GM21619 (cell line): ENCODE measurements around the gene TMEM61.

Experiments used
- ATAC-seq: cut with Tn5 transposase; IDR thresholded peaks from one replicate; pipeline ENCODE4 v1.9.1; 2021; ENCODE audit not compliant: unreplicated experiment

Gene TMEM61

DNA sequence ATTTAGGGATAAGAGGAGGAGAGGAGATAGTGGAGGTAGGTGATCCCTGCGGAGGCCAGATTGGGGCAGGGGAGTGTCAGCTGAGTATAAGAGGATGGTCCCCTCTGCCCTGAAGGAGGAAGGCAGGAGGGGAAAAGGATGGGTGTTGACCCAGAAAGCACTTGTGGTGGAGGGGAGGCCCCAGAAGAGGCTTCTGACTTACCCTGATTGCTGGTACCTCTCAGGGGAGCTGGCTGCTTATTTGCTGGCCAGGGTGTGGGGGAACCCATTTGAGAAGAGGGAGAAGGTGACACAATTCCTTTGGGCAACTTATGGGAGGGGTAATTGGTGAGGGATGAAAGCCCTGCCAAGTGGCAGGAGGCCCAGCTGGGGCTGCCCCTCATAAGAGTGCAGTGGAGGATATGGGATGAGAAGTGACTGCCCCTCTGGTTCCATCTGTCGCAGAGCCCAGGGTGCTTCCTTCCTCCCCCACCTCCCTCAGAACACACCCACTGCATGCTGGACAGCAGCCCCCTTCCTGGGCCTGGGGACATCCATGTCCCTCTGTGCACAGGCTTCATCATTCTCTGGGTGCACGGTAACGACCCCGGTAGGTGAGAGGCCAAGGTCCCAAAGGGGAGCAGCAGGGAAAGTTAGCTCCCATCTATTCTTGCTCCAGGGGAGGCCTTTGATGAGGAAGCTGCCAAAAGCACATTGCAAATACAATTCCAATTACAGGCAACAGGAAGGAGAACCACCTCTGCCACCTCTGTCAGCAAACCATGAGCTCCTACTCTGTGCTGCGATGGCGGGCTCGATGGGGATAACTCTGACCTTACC is 57.5 kb downstream of the TMEM61 start:
- ATAC-seq = no peak

DNA sequence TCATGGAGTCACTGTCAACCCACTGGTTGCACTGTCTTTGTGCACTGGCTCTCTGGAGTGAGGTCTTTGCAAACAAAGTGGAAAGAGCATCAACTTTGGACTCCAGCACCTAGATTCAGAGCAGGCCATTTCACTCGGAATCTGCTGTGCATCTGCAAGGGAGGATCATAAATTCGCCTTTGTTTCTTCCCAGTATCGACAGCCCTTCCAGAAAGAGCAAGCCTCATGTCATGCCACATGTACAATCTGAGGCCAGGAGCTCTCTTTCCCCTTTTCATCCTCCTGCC is 58.1 kb downstream of the TMEM61 start:
- no peak for ATAC-seq

DNA sequence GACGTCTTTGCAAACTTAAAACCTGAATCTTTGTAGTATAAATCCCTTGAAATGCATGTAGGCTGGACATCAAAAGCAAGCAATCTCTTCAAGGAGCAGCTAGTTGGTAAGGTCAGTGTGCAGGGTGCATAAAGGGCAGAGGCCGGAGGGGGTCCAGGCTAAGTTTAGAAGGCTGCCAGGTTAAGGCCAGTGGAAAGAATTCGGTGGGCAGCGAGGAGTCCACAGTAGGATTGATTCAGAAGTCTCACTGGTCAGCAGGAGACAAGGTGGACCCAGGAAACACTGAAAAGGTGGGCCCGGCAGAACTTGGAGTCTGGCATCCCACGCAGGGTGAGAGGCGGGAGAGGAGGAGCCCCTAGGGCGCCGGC is 58.5 kb downstream of the TMEM61 start:
- no peak for ATAC-seq

DNA sequence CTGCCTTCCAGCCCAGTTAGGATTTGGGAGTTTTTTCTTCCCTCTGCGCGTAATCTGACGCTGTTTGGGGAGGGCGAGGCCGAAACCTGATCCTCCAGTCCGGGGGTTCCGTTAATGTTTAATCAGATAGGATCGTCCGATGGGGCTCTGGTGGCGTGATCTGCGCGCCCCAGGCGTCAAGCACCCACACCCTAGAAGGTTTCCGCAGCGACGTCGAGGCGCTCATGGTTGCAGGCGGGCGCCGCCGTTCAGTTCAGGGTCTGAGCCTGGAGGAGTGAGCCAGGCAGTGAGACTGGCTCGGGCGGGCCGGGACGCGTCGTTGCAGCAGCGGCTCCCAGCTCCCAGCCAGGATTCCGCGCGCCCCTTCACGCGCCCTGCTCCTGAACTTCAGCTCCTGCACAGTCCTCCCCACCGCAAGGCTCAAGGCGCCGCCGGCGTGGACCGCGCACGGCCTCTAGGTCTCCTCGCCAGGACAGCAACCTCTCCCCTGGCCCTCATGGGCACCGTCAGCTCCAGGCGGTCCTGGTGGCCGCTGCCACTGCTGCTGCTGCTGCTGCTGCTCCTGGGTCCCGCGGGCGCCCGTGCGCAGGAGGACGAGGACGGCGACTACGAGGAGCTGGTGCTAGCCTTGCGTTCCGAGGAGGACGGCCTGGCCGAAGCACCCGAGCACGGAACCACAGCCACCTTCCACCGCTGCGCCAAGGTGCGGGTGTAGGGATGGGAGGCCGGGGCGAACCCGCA is 59.1 kb downstream of the TMEM61 start, which contains the start of gene PCSK9:
Gene PCSK9, plus strand, starts transcription at position 207 of the 741 bp plus-strand sequence. Its CDS starts 290 bp downstream, at position 497.
- no peak for ATAC-seq

GRCh38 chr1:55040083-55040932 is 59.9 kb downstream of the TMEM61 start:
- no peak for ATAC-seq

GRCh38 chr1:55040933-55041494 is 60.6 kb downstream of the TMEM61 start:
- ATAC-seq = no peak

- ATAC-seq = no peak
Measured at GRCh38 chr1:55041613-55042012, 61.2 kb downstream of the TMEM61 start.
